Hepatic stellate cell (primary cell): ENCODE measurements around the gene ABCC4.
"Not testable (repeated sequence)": the region's sequence is repeated elsewhere in the genome, so short reads cannot be mapped to it uniquely, and the experiment has no call there.

Experiments used
- DNase-seq: peaks from one replicate; pipeline ENCODE4 v3.0.0; 2011; ENCODE audit warnings: low spot score

The ABCC4 gene

DNA sequence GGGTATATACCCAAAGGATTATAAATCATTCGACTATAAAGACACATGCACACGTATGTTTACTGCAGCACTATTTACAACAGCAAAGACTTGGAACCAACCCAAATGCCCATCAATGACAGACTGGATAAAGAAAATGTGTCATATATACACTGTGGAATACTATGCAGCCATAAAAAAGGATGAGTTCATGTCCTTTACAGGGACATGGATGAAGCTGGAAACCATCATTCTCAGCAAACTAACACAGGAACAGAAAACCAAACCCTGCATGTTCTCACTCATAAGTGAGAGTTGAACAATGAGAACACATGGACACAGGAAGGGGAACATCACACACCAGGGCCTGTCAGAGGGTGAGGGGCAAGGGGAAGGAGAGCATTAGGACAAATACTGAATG, 102.6 kb downstream of the ABCC4 start:
- DNase-seq = not testable (repeated sequence)

DNA sequence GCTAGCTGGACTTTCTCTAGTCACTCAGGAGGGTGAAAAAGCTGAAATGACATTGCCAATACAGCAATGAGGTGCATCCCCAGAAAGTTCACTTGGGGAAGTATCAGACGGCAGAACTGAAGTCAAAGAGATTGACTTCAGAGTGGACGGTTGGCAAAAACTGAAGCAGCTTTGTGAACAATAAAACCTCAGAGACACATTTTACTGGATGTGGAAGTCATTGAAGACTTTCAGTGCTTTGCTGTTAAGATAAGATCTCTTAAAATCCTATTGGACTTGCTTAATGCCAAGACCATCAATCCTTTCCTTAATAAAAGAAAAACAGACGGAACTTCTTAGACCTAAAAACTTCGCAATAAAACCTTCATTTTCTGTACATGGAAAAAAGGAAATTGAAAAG, 103.7 kb downstream of the ABCC4 start:
- DNase-seq = no peak

DNA sequence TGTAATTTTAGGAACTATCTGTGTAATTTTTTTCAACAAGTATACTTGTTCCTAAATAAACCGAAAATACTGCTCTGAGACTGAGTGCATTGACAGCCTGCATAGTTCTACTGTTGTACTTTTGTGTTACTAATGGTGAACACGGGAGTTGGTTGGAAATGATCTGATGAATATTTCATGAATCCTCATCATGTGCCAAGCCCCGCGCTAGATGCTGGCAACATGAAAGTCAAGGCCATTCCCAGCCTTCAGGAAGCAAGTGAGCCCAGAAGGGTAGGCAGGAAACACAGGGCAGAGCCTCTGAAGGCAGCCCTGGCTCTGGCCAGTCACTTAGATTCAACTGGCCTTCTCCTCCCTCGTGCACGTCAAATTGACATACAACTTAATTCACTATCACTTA, 106.1 kb downstream of the ABCC4 start:
- DNase-seq = no peak

DNA sequence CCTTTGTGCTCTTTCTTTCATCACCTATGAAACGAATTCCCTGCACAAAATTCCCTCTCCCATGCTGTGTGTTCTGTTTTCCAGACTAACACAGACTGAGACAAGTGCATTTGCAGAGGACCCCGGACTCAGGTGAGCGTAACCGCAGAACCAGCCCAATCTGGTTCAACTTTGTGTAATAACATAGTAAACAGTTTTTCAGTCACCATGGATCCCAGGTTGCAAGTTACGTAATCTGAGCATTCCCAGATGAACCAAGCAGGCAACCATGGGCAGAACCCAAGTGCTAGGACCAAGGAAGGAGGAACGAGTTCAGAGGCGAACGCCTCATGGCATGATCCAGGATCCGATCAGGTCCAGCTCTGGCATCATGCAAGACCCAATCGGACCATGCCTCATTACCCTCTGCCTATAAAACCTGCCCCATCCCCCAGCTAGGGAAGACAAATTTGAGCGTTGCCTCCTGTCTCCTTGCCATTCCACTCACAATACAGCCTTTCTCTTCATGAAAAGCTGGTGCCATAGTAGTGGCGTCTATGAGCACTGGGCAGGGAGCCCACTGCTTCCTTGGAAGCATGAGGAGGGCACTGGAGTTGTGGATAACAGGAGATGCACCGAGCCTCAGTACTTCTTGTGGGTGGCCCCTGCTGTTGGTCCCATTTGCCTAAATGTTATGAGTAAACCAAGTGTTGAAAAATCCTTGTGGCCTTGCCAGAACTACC, 107.6 kb downstream of the ABCC4 start:
- no peak for DNase-seq

DNA sequence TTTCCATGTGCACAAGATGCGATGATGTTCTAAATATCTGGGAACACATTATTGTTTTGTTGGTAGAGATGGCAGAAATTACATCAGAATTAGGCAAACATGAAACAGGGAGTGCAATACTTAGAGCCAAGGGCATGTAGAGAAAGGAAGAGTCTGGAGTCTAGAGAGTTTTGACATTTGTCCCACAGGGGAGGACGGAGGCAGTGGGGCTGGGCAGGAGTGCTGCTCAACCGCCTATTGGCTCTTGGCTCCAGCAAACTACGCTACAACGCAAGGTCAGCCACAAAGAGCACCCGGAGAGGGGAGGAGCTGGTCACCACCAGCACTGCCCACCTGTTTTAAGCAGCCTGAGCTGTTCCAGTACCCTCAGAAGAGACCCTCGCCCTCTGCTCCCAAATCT, 108.3 kb downstream of the ABCC4 start:
- no peak for DNase-seq

DNA sequence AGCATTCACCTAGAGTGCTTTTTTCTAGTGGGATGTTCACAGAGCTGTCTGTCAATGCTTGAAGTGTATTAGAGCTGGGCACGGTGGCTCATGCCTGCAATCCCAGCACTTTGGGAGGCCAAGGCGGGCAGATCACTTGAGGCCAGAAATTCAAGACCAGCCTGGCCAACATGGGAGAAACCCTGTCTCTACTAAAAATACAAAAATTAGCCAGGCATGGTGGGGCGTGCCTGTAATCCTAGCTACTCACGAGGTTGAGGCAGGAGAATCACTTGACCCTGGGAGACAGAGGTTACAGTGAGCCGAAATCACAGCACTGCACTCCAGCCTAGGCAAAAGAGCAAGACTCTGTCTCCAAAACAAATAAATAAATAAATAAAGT, 108.7 kb downstream of the ABCC4 start:
- DNase-seq = not testable (repeated sequence)

DNA sequence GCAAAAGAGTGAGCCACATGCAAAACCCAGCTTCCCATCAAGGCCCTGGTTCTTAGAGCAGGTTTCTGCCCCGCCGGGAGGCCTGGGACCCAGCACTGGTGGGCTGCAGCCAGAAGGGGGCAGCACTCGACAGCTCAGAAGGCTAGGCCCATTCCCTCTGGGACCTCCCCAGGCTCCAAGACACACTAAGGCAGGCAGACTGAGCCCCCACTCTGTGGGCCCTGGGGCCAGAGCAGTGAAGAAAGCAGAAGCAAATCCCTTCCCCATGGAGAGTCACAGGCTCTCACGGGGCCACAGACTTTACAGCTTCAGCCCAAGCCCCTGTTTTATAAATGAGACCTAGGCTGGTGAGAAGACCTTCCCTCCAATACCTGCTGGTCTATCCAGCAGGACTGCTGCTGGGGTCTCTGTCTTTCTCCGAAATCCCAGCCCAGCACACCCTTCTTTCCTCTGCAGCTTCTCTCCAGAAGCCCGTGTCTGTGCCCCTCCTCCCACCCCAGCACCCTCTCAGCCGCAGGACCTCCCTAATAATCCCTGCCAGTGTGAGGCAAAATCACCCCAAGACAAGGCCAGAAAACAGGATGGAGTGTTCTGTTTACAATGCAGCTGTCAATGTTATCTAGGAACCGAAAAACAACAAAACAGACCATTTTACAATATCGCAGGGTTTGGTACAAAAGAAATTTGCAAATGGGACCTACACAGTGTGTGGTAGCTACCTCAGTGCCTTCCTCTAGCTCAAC, 109.3 kb downstream of the ABCC4 start:
- peak; percentile 77 for DNase-seq

DNA sequence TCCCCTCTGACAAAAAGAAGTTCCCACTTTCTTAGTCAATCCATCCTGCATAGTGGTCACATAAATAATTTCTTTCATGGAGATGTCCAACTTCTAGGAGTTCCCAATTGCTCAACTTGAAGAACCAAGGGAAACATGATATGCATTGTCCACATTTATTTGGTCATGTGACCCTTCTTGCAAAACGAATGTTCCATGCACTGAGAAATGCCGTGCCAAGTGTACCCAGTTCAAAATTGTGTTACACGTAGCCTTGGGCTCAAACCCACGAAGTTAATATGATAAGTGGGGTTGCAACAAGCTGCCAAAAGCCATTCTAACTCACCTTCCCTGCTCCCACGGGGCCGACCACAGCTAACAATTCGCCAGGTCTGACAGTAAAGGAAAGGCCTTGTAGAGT, 113.1 kb downstream of the ABCC4 start:
- no peak for DNase-seq

DNA sequence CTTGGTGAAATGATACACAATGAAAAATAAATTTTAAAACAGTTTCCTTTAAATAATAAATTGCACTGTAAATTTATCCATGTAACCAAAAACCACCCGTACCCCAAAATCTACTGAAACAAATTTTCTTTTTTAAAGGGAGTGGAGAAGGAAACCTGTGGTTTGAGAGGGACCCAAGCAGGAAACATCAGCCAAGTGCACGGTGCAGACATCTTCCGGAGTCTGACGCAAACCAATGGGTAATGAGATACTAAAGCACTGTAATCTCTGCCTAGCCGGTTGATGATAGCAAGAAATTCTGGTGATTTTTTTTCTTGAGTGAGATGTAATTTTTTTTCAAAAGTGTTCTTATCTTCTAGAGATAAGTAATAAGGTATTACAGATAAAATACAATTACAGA, 115.4 kb downstream of the ABCC4 start:
- no peak for DNase-seq

DNA sequence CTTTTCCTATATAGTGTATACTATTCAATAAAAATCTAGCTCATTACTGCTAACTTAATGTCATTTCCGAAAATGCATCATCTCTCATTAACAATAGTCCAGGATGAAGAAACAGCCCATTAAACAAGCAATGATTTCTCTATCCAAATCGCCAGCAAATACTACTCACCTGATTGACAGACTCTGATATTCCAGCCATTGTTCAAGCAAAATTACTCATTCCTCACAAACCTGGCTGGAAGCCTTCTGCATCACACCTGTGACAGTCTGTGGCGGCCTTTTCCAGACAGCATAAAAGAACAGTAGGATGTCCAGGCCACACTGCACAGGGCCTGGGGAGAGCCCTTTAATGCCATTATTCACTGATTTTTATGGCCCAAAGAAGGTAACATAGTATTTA, 115.9 kb downstream of the ABCC4 start:
- no peak for DNase-seq

DNA sequence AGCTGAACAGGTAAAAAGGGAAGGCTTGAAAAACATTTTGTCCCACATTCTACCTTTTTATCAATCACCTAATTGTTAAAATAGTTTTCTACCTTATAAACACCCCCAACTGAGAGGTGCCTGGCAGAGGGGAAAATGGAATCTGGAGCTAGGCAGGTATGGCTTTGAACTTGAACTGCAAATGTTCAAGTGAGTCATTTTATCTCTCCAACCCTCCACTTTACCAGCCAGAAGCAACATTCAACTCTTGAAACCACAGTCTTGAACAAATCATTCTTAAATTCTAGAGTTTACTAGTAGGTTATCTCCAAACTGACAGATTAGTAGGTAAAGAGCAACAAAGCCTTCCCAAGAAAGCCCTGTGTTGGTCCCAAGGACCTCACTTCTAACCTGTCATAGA, 116.9 kb downstream of the ABCC4 start:
- no peak for DNase-seq

DNA sequence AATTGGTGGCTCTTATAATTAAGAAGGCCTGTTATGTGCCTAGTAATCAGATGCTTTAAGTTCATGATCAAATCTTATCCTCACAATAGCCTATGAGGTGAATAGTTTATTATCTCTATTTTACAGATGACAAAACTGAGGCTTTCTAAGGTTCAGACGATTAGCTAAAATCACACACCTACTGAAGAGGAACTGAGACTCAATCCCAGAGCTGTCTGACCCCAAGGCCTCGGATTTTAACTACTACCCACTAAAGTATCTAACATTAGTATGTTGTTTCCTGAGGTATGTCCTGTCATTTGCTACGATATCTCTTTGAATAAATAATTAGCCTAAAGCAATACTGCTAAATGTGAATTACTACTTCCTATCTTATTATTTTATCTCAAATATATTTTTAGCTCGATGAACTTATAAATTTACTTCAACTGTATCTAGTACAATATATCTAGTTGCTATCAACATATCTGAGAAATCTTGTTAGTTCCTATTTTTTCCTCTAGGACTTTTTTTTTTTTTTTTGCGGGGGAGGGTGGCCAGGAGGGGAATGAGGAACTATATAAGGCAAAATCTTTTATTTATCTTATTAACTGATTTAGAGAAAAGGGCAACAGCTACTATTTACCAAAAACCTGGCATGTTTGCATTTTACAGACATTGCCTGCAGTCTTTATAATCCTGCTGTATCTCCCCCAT, 118.5 kb downstream of the ABCC4 start:
- DNase-seq = no peak

DNA sequence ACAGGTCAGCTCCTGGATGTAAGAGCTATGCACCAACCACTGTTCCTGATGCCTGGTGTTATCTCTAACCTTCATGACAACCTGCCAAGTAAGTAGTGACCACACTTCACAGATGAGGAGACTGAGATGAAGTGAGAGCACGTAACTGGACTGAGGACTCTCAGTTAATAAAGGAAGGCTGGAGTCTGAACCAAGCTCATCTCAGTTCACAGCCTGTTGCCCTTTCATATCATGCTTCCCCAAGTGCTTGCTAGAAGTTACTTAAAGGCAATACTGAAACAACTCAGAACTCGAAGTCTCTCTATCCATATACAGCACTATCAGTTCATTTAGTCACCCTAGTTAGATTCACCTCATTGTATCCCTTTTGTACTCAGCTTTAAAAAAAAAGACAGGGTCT, 119.7 kb downstream of the ABCC4 start:
- no peak for DNase-seq

DNA sequence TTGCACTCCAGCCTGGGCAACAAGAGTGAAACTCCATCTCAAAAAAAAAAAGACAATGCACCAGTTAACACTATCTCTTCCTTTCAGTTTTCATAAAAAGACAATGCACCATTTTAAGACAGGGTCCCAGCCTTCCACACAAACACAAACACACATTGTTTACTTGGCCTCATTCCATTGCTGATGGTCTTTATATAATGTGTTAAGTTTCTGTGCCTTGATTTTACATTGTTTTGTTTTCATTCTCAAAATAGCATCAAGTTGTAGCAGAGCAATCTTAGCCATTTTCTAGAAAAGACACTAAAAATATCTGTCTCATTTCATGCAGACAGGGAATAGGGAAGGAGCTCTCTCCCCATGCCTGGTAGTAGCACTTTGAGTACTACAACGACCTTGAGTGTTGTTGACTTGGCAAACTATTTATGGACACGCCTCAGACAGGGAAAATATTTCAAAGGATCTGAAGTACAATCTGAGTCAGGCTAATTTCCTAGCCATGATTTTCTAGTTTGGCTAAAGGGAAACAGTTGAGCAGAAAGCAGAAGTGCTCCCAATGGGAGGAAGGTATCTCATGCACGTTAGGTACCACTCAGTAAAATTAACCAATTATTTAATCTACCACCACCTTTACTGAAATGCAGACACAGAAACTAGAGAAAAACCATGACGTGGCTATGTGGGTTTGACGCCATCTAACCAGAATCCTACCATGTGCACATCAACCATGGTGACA, 120.6 kb downstream of the ABCC4 start:
- no peak for DNase-seq

DNA sequence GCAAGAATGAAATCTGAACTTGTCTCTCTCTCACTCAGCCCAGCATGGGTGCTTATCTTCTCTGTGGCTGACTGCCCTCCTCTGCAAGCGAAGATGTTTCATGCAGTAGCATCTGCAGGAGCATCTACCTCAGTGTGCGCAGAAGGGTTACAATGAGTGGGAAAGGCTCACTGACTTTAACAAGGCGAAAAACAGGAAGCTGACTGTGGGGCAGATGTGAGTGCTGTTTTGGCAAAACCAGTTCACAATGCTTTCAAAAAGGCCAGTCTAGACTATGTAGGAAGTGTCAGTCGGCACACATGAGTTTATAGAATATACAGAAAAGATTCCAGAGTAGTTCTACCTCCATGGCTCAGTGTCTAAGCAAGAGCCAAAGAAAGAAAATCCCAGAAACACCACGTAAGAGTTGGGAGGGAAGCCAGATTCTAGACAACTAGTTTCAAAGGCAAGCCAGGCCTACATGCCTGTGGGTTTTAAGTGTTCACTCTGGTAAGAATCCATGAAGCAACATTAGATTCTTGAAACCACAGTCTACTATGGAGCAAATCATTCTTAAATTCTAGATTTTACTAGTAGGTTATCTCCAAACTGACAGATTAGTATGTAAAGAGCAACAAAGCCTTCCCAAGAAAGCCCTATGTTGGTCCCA, 124.5 kb downstream of the ABCC4 start:
- no peak for DNase-seq

DNA sequence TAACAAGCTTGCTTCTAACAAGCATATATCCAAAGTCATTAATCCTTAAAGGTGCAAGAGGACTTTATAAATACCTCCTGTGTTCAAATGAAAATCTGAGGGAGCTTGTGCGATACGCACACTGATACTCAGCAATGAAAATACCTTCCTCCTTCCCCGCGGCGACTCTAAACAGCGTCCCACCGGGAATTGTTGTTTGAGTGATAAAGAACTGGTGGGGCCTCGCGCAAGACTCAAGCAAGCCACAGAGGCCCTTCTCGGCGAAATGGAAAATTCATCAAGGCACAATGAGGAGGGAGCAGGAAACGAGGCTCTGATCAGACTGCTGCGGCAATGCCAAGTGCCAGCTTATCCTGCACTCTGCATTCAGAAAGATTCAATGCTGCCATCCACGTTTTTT, 126.7 kb downstream of the ABCC4 start:
- no peak for DNase-seq

DNA sequence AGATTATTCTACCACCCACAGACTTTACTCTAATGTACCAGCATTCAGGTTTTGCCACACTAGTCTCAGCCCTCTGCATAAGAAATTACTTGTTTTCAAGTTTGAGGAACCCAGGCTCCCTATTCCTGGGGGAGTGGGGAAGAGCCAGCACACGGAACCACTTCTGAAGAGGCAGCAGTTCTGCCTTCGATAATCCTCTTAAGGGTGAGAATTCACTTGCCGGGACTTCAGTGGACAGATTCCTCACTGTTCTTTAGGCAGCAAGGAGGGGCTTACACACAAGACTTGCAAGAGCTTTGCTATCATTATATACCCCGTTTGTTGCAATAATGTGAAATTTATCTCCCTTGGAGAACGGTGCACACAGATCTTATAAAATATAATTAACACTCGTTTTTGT, 133.1 kb downstream of the ABCC4 start:
- DNase-seq = no peak

DNA sequence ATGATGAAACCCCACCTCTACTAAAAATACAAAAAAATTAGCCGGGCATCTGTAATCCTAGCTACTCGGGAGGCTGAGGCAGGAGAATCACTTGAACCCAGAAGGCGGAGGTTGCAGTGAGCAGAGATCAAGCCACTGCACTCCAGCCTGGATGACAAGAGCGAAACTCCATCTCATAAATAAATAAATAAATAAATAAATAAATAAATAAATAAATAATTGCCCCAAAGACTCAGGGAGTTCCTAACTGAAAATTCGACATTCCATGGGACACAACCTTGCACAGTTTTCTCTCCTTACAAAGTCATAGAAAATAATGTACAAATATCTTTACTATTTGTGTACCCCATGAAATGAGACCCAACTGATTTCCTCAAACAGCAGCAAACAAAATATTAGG, 134.2 kb downstream of the ABCC4 start:
- DNase-seq = not testable (repeated sequence)

DNA sequence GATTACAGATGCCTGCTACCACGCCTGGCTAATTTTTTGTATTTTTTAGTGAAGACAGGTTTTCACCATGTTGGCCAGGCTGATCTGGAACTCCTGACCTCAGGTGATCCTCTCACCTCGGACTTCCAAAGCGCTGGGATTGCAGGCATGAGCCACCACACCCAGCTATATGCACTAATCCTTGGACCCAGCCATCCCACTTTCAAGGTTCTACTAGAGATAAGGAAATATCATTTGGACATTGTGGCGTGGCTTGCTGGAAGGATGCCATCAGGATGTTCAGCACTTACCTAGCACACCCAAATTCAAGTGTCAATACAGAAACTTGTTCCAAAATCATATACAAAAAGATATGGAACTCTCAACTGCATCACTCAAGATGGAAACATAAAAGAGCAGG, 136.4 kb downstream of the ABCC4 start:
- no peak for DNase-seq

DNA sequence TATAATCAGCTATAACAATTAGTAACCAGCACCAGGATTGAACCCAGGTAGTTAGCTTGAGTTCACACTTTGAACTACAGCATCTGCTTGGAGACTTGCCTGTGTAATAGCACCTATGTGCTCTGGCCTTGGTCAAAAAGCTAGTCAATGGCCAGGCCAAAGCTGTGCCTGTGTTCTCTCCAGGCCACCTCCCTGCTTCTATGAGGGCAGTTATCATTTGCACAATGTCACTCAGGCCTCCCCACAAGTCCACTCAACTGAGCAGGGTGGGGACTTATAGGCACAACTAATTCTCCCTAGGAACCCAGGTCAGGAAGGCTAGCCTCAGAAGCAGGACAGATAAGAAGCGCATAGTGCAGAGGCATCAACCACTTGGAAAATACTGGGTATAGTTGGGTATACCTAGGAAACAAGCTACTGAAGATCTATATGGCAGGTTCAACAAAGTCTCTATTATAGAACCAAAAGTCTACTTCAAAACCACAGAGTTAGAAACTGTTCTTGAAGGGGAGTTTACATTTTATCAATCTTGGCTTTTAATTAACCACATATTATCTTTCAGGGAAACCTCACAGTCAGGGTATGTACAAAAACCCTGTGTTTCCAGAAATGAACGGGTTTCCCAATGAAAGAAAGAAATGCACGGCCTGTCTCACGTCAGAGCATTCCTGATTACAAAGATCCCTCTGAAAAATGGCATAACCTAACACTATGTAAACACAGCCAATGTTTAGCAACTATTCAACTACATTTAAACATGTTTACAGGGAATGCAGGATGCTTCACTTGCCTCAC, 140.9 kb downstream of the ABCC4 start:
- no peak for DNase-seq

DNA sequence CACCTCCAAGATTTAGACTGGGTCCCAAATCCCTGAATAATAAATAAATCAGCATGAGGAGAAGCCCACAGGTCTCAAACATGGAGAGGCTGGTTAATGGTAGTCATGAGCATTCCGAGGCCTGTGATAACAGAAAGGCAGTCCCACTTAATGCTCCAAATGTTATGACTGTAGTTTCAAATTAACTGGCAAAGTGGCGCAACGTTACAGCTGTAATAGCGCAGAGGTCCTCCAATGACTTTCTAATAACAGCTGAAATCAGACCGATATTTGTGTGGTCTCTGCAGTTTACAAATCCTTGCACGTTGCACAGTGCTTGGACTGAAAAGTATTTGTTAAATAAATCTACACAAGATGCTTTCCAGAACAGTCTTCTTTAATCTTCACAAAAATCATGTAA, 141.8 kb downstream of the ABCC4 start:
- no peak for DNase-seq
